ENCODE data around the gene LRIF1. TPM values are rescaled to one million over a fixed set of nuclear protein-coding genes. Genes with fewer than 3 reads are reported as not detected.

Gene LRIF1
- total and polyA plus RNA-seq, 10 of the 15 experiments (the other 5 are each of a cell fraction or from before 2014, with no cell fraction given) = 9.7 to 20.3 (median 15.8) TPM

- no peak for TF ChIP-seq TCF3 (IDR thresholded peaks at IDR 0.05; ENCODE audit: borderline replicate concordance, insufficient read depth, low read depth, low read length)
- TF ChIP-seq YY1 (IDR thresholded peaks at IDR 0.05; ENCODE audit: low read depth, low read length) = no peak
- no peak for TF ChIP-seq SP1 (IDR thresholded peaks at IDR 0.05; ENCODE audit: low read depth, low read length)
- TF ChIP-seq IRF4 (IDR thresholded peaks at IDR 0.05; ENCODE audit: low read depth, low read length) = no peak
- TF ChIP-seq SUPT20H (IDR thresholded peaks at IDR 0.05; ENCODE audit: borderline replicate concordance, control insufficient read depth, low read depth, low read length) = no peak
- TF ChIP-seq, protein P1, sequence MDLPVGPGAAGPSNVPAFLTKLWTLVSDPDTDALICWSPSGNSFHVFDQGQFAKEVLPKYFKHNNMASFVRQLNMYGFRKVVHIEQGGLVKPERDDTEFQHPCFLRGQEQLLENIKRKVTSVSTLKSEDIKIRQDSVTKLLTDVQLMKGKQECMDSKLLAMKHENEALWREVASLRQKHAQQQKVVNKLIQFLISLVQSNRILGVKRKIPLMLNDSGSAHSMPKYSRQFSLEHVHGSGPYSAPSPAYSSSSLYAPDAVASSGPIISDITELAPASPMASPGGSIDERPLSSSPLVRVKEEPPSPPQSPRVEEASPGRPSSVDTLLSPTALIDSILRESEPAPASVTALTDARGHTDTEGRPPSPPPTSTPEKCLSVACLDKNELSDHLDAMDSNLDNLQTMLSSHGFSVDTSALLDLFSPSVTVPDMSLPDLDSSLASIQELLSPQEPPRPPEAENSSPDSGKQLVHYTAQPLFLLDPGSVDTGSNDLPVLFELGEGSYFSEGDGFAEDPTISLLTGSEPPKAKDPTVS (IDR thresholded peaks at IDR 0.05; ENCODE audit: low read depth, low read length) = no peak
- TF ChIP-seq, protein P2, sequence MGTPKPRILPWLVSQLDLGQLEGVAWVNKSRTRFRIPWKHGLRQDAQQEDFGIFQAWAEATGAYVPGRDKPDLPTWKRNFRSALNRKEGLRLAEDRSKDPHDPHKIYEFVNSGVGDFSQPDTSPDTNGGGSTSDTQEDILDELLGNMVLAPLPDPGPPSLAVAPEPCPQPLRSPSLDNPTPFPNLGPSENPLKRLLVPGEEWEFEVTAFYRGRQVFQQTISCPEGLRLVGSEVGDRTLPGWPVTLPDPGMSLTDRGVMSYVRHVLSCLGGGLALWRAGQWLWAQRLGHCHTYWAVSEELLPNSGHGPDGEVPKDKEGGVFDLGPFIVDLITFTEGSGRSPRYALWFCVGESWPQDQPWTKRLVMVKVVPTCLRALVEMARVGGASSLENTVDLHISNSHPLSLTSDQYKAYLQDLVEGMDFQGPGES (IDR thresholded peaks at IDR 0.05) = no peak
- TF ChIP-seq RAD51 (IDR thresholded peaks at IDR 0.05) = no peak
- TF ChIP-seq PAX5 (IDR thresholded peaks at IDR 0.05; ENCODE audit: borderline replicate concordance, low read depth, low read length) = no peak
- TF ChIP-seq, protein P3, sequence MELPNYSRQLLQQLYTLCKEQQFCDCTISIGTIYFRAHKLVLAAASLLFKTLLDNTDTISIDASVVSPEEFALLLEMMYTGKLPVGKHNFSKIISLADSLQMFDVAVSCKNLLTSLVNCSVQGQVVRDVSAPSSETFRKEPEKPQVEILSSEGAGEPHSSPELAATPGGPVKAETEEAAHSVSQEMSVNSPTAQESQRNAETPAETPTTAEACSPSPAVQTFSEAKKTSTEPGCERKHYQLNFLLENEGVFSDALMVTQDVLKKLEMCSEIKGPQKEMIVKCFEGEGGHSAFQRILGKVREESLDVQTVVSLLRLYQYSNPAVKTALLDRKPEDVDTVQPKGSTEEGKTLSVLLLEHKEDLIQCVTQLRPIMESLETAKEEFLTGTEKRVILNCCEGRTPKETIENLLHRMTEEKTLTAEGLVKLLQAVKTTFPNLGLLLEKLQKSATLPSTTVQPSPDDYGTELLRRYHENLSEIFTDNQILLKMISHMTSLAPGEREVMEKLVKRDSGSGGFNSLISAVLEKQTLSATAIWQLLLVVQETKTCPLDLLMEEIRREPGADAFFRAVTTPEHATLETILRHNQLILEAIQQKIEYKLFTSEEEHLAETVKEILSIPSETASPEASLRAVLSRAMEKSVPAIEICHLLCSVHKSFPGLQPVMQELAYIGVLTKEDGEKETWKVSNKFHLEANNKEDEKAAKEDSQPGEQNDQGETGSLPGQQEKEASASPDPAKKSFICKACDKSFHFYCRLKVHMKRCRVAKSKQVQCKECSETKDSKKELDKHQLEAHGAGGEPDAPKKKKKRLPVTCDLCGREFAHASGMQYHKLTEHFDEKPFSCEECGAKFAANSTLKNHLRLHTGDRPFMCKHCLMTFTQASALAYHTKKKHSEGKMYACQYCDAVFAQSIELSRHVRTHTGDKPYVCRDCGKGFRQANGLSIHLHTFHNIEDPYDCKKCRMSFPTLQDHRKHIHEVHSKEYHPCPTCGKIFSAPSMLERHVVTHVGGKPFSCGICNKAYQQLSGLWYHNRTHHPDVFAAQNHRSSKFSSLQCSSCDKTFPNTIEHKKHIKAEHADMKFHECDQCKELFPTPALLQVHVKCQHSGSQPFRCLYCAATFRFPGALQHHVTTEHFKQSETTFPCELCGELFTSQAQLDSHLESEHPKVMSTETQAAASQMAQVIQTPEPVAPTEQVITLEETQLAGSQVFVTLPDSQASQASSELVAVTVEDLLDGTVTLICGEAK (IDR thresholded peaks at IDR 0.05; ENCODE audit: borderline replicate concordance) = no peak
- TF ChIP-seq SMARCA5 (IDR thresholded peaks at IDR 0.05) = no peak
- TF ChIP-seq PML (IDR thresholded peaks at IDR 0.05; ENCODE audit: low read length) = no peak
- no peak for TF ChIP-seq SUZ12 (IDR thresholded peaks at IDR 0.05; ENCODE audit: unreplicated experiment)
- no peak for TF ChIP-seq CBX5 (IDR thresholded peaks at IDR 0.05; ENCODE audit: low read depth)
- no peak for TF ChIP-seq USF2 (IDR thresholded peaks at IDR 0.05; ENCODE audit: borderline replicate concordance, low read depth, low read length)
- TF ChIP-seq, protein P4, sequence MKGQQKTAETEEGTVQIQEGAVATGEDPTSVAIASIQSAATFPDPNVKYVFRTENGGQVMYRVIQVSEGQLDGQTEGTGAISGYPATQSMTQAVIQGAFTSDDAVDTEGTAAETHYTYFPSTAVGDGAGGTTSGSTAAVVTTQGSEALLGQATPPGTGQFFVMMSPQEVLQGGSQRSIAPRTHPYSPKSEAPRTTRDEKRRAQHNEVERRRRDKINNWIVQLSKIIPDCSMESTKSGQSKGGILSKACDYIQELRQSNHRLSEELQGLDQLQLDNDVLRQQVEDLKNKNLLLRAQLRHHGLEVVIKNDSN (IDR thresholded peaks at IDR 0.05; ENCODE audit: borderline replicate concordance, extremely low read length, insufficient read depth, low read depth, low read length) = no peak
- RAD21 ChIA-PET (ENCODE audit: unreplicated experiment) = no interaction called here
- DNase-seq (ENCODE audit: low read depth, low spot score) (no peak), FAIRE-seq (no peak), ATAC-seq (no peak)
- CTCF ChIA-PET = no interaction called here
- H3K36me3 ChIP-seq (ENCODE audit: control insufficient read depth in 2 of 2, insufficient read depth in 2 of 2, low read length in 1 of 2) = no peaks in the 10 kb centered on the region
- H4K20me1 ChIP-seq (ENCODE audit: control insufficient read depth, insufficient read depth) = no peaks in the 10 kb centered on the region
- no peak overlapping the region for H3K4me3 ChIP-seq
- intact Hi-C loops (cut with micrococcal nuclease; ENCODE audit: unreplicated experiment) = no loop called here
- no TSS peak for BruUV-seq (replicated peaks)
- in situ Hi-C loops (cut with MboI) = no loop called here
- no peaks in the 10 kb centered on the region for H3K79me2 ChIP-seq (ENCODE audit: control insufficient read depth, insufficient read depth, low read length)
- no peaks in the 10 kb centered on the region for H3K4me1 ChIP-seq (ENCODE audit: control insufficient read depth, insufficient read depth, low read length)
- 90% methylated on average over 2 of the region's 2 CpGs for WGBS (ENCODE audit: insufficient coverage, insufficient replicate concordance, low lambda C conversion rate, missing lambda C conversion rate)
- H2AFZ ChIP-seq (ENCODE audit: control insufficient read depth, low read depth, low read length) = no peak overlapping the region
- H3K27me3 ChIP-seq (replicated peaks in 1 of 2; ENCODE audit: control insufficient read depth in 2 of 2, insufficient read depth in 2 of 2, low read length in 1 of 2) = no peaks in the 10 kb centered on the region
- H3K27ac ChIP-seq (ENCODE audit: control insufficient read depth, insufficient read depth) = no peak overlapping the region
- no peak overlapping the region for H3K4me2 ChIP-seq (ENCODE audit: control insufficient read depth, insufficient read depth)
- SMC1A ChIA-PET (ENCODE audit: uncharacterized antibody, unreplicated experiment) = interaction anchor here (1.2 to 1.8 kb wide), 3 partner anchors 14 to 141 kb away, joined by 3 to 4 read pairs (median 3); no protein-coding TSS in a partner anchor
- no peaks in the 10 kb centered on the region for H3K9me3 ChIP-seq (replicated peaks; ENCODE audit: control insufficient read depth, insufficient read depth, low read length)
- no peak overlapping the region for H3K9ac ChIP-seq (ENCODE audit: control insufficient read depth, insufficient read depth, low read length)
- POLR2A ChIA-PET = no interaction called here
Measured at GRCh38 chr1:110927484-110928075, 36.1 kb downstream of the LRIF1 start.

Data from GM12878 (cell line).